ENCODE results near the gene ZBED1.
"Not testable (repeated sequence)": the region's sequence is repeated elsewhere in the genome, so short reads cannot be mapped to it uniquely, and the experiment has no call there.

The ZBED1 gene

DNA sequence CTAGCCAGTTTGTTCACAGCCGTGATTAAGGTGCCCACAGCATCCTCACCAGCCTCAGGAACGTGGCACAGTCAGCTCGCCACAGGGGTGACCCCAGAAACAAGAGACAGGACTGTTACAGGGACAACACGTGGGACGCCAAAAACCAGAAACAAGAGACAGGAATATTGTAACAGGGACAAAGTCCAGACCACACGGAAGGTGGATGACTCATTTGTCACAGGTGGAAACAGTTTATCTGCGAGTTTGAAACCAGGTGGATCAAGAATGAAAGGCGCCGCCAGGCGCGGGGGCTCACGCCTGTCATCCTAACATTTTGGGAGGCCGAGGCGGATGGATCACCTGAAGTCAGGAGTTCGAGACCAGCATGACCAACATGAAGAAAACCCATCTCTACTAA lies 27.7 kb downstream of the ZBED1 start:
- not testable (repeated sequence) for FAIRE-seq

GRCh38 chrX:2471641-2472040 lies 29.1 kb downstream of the ZBED1 start:
- no peak for FAIRE-seq

DNA sequence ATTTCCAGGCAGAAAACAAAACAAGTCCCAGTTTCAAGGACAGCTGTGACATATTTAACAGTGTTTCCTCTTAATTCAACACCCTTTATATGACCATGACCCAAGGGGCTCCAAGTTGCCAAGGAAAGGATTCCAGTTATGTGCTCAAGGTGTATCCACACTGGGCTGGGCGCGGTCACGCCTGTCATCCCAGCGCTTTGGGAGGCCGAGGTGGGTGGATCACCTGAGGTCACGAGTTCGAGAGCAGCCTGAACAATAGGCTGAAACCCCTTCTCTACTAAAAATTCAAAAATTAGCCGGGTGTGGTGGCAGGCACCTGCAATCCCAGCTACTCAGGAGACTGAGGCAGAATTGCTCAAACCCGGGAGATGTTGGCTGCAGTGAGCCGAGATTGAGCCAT lies 29.6 kb downstream of the ZBED1 start:
- FAIRE-seq: not testable (repeated sequence)

- not testable (repeated sequence) for FAIRE-seq
These were observed 30.9 kb downstream of the ZBED1 start for GRCh38 chrX:2469852-2470251.

DNA sequence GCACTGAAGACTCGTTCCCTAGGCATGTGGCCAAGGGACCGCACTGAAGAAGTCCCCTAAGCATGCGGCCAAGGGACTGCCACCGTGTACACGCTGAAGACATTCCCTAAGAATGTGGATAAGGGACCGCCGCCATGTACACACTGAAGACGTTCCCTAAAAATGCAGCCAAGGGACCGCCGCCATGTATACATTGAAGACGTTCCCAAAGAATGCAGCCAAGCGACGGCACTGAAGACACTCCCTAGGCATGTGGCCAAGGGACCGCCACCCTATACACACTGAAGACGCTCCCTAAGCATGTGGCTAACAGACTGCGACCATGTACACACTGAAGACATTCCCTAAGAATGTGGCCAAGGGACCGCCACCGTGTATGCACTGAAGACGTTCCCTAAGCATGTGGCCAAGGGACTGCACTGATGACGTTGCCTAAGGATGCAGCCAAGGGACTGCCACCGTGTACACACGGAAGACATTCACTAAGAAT lies 31.5 kb downstream of the ZBED1 start:
- no peak for FAIRE-seq

- FAIRE-seq: no peak
These were observed 32.2 kb downstream of the ZBED1 start for GRCh38 chrX:2468261-2469195.

GRCh38 chrX:2466876-2467656 lies 33.7 kb downstream of the ZBED1 start:
- no peak for FAIRE-seq

GRCh38 chrX:2464677-2465166 lies 36.1 kb downstream of the ZBED1 start:
- FAIRE-seq: no peak

GRCh38 chrX:2463973-2464676 lies 36.7 kb downstream of the ZBED1 start:
- FAIRE-seq: no peak

DNA sequence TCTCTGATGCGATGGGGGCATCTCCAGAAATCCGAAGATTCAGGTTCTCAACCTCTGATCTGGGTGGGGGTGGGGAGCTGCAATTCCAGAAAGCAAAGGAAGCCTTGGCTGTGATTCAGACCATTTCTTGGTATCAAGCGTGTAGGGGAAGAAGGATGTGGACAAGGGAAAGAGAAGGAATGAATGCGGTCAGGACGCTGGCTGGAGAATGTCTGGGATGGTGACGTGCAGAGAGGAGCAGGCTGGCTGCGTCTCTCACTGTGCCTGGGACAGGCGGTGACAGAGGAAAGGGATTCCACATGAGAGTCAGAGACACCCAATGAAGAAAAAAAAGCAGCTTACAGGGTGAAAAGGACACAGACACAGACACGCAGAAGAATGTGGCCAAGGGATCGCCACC lies 37.3 kb downstream of the ZBED1 start:
- FAIRE-seq: not testable (repeated sequence)

GRCh38 chrX:2462780-2463179 lies 38.0 kb downstream of the ZBED1 start:
- FAIRE-seq: no peak

DNA sequence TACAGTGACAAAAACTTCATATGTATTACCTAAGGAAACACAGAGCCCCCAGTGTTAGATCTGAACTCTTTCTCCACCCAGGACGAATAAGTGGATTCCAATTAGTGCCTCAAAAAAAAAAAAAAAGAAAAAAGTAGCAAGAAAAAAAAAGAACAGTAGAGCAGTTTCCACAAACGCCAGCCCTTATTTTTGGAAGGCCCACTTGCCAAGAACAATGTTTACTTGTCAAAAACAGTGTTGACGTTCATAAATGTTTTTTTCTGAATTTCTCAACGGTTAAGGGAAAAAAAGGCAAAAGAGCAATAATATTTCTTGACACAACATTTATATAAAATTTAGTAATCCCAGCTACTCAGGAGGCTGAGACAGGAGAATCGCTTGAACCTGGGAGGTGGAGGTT lies 38.7 kb downstream of the ZBED1 start:
- FAIRE-seq: no peak

DNA sequence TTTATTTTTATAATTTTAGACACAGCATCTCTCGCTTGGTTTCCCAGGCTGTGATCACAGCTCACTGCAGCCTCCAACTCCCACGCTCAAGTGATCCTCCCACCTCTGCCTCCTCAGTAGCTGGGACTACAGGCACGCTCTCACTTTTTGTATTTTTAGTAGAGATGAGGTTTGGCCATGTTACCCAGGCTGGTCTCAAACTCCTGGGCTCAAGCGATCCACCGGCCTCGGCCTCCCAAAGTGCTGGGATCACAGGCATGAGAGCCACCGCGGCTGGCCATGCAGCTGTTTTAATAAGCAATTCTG lies 39.1 kb downstream of the ZBED1 start:
- FAIRE-seq: no peak

- not testable (repeated sequence) for FAIRE-seq
These were observed 39.7 kb downstream of the ZBED1 start for GRCh38 chrX:2460821-2461710.

GRCh38 chrX:2460048-2460447 lies 40.7 kb downstream of the ZBED1 start:
- FAIRE-seq: not testable (repeated sequence)

GRCh38 chrX:2458309-2458708 lies 42.5 kb downstream of the ZBED1 start:
- no peak for FAIRE-seq

DNA sequence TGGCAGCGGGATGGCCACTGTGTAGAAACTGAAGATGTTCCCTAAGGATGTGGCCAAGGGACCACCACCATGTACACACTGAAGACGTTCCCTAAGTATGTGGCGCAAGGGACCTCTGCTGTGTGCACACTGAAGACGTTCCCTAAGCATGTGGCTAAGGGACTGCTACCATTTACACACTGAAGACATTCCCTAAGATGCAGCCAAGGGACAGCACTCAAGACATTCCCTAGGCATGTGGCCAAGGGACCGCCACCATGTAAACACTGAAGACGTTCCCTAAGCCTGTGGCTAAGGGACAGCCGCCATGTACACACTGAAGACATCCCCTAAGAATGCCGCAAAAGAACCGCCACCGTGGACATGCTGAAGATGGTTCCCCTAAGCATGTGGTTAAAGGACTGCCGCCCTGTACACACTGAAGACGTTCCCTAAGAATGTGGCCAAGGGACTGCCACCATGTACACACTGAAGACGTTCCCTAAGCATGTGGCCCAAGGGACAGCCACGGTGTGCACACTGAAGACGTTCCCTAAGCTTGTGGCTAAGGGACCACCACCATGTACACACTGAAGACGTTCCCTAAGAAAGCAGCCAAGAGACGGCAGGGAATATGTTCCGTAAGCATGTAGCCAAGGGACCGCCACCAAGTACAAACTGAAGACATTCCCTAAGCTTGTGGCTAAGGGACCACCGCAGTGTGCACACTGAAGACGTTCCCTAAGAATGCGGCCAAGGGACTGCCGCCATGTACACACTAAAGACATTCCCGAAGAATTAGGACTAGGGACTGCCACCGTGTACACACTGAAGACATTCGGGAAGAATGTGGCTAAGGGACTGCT lies 43.3 kb downstream of the ZBED1 start:
- no peak for FAIRE-seq

DNA sequence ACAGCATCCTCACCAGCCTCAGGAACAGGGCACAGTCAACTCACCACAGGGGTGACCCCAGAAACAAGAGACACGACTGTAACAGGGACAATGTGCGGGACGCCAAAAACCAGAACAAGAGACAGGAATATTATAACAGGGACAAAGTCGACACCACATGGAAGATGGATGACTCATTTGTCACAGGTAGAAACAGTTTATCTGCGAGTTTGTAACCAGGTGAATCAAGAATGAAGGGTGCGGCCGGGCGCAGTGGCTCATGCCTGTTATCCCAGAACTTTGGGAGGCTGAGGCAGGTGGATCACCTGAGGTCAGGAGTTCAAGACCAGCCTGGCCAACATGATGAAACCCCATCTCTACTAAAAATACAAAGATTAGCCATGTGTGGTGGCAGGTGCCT lies 44.7 kb downstream of the ZBED1 start:
- FAIRE-seq: not testable (repeated sequence)

- FAIRE-seq: not testable (repeated sequence)
These were observed 46.2 kb downstream of the ZBED1 start for GRCh38 chrX:2454620-2455019.

DNA sequence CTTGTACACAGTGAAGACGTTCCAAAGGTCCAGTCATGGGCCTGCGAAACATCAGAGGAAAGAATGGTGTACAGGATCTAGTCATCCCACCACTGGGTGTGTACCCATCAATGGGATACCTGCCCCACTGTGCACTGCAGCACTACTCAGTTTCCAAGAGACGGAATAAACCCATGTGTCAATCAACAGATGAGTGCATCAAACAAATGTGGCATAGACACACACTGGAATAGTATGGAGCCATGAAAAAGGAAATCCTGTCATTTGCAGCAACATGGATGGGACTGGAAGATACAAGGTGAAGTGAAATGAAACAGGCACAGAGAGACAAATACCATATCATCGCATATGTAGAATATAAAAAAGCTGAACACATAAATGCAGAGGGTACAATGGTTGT lies 48.0 kb downstream of the ZBED1 start:
- FAIRE-seq: no peak

DNA sequence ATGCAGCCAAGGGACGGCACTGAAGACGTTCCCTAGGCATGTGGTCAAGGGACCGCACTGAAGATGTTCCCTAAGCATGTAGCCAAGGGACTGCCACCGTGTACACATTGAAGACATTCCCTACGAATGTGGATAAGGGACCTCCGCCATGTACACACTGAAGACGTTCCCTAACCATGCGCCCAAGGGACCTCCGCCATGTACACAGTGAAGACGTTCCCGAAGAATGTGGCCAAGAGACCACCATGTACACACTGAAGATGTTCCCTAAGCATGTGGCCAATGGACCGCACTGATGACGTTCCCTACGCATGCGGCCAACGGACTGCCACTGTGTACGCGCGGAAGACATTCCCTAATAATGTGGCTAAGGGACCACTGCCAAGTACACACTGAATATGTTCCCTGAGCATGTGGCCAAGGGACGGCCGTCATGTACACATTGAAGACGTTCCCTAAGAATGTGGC lies 48.4 kb downstream of the ZBED1 start:
- FAIRE-seq: no peak
